Liver (tissue), 3 donors: ENCODE data around the gene CENPV.
"Not testable (repeated sequence)": the region's sequence is repeated elsewhere in the genome, so short reads cannot be mapped to it uniquely, and the experiment has no call there.

Source experiments
- ATF3 ChIP-seq: IDR thresholded peaks from 2 replicates; pipeline ENCODE4 v1.6.1; 2016; ENCODE audit warnings: antibody characterized with exemption
- CTCF ChIP-seq: fragments of 150-350 bp; IDR thresholded peaks from 2 replicates; pipeline ENCODE4 v1.5.1; 2017; ENCODE audit warnings: improper control_type of control experiment, low read depth, low read length; ENCODE audit not compliant: missing input control
- EGR1 ChIP-seq, 2 donors: IDR thresholded peaks; 2 replicates each; pipeline ENCODE4 v1.6.1; 2016 to 2018; ENCODE audit warnings: antibody characterized with exemption in 2 of 2, low read depth in 2 of 2
- FOXA1 ChIP-seq: IDR thresholded peaks from 2 replicates; pipeline ENCODE4 v1.6.1; 2016; ENCODE audit warnings: antibody characterized with exemption
- GABPA ChIP-seq, 2 donors: IDR thresholded peaks in 1 of 2; conservative IDR thresholded peaks in 1 of 2; 2 replicates each; pipeline ENCODE4 v1.6.1; 2016; ENCODE audit warnings: antibody characterized with exemption in 2 of 2, mild to moderate bottlenecking in 1 of 2, moderate library complexity in 1 of 2
- JUND ChIP-seq, 2 donors: IDR thresholded peaks; 2 replicates each; pipeline ENCODE4 v1.6.1; 2016; ENCODE audit warnings: antibody characterized with exemption in 2 of 2
- RAD21 ChIP-seq, 2 donors: IDR thresholded peaks; 2 replicates each; pipeline ENCODE4 v1.6.1; 2016; ENCODE audit warnings: antibody characterized with exemption in 2 of 2, mild to moderate bottlenecking in 2 of 2
- SP1 ChIP-seq: IDR thresholded peaks from 2 replicates; pipeline ENCODE4 v1.6.1; 2018; ENCODE audit warnings: antibody characterized with exemption, mild to moderate bottlenecking
- TAF1 ChIP-seq: conservative IDR thresholded peaks from 2 replicates; pipeline ENCODE4 v1.6.1; 2016; ENCODE audit warnings: antibody characterized with exemption, mild to moderate bottlenecking
- YY1 ChIP-seq: IDR thresholded peaks from 2 replicates; pipeline ENCODE4 v1.6.1; 2016; ENCODE audit warnings: antibody characterized with exemption, mild to moderate bottlenecking
- TF ChIP-seq, protein P1 (sequence below): IDR thresholded peaks from 2 replicates; pipeline ENCODE4 v1.6.1; 2016; ENCODE audit warnings: antibody characterized with exemption
- TF ChIP-seq, protein P2 (sequence below): IDR thresholded peaks from 2 replicates; pipeline ENCODE4 v1.6.1; 2016; ENCODE audit warnings: antibody characterized with exemption, mild to moderate bottlenecking
- donor health status: healthy.
- donor health status: healthy.

DNA sequence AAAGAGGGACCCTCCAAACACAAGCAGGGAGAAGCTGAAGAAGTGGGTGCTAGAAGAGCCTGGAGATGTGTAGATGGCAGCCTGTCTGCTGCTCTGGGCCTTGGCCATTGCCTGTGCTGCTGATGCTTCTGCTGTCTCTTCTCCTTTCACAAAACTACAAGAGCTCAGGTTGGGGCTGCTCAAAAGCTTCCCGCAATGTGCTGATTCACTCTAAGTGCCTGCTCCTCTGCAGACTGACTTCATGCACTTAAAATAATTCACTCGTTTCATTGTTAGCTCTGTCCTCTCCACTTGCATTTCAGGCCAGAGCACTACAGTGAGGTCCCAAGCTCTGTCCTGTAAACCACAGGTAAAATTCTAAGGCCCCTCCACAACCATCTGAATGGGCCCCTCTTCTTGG lies 43.4 kb upstream of the CENPV start:
- not testable (repeated sequence) for TF ChIP-seq RAD21 (IDR thresholded peaks at IDR 0.05); CTCF; FOXA1; JUND (IDR thresholded peaks at IDR 0.05); TAF1; SP1; ATF3; EGR1 (IDR thresholded peaks at IDR 0.05; ENCODE audit: low read depth in 2 of 2); YY1; GABPA (IDR thresholded peaks at IDR 0.05 in 1 of 2, conservative IDR thresholded peaks at IDR 0.05 in 1 of 2)
- TF ChIP-seq, protein P1, sequence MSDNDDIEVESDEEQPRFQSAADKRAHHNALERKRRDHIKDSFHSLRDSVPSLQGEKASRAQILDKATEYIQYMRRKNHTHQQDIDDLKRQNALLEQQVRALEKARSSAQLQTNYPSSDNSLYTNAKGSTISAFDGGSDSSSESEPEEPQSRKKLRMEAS, result not testable (repeated sequence)
- TF ChIP-seq, protein P2, sequence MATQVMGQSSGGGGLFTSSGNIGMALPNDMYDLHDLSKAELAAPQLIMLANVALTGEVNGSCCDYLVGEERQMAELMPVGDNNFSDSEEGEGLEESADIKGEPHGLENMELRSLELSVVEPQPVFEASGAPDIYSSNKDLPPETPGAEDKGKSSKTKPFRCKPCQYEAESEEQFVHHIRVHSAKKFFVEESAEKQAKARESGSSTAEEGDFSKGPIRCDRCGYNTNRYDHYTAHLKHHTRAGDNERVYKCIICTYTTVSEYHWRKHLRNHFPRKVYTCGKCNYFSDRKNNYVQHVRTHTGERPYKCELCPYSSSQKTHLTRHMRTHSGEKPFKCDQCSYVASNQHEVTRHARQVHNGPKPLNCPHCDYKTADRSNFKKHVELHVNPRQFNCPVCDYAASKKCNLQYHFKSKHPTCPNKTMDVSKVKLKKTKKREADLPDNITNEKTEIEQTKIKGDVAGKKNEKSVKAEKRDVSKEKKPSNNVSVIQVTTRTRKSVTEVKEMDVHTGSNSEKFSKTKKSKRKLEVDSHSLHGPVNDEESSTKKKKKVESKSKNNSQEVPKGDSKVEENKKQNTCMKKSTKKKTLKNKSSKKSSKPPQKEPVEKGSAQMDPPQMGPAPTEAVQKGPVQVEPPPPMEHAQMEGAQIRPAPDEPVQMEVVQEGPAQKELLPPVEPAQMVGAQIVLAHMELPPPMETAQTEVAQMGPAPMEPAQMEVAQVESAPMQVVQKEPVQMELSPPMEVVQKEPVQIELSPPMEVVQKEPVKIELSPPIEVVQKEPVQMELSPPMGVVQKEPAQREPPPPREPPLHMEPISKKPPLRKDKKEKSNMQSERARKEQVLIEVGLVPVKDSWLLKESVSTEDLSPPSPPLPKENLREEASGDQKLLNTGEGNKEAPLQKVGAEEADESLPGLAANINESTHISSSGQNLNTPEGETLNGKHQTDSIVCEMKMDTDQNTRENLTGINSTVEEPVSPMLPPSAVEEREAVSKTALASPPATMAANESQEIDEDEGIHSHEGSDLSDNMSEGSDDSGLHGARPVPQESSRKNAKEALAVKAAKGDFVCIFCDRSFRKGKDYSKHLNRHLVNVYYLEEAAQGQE, result not testable (repeated sequence)
